A204.1 (cell line): ENCODE measurements around the gene ULK1.
"Not testable (repeated sequence)": the region's sequence is repeated elsewhere in the genome, so short reads cannot be mapped to it uniquely, and the experiment has no call there.

Experiments
- FAIRE-seq: peaks from 2 replicates; lab custom pipeline; 2012; peaks lifted over from hg19 to GRCh38; lab: Jason Lieb, UNC

ULK1 gene

DNA sequence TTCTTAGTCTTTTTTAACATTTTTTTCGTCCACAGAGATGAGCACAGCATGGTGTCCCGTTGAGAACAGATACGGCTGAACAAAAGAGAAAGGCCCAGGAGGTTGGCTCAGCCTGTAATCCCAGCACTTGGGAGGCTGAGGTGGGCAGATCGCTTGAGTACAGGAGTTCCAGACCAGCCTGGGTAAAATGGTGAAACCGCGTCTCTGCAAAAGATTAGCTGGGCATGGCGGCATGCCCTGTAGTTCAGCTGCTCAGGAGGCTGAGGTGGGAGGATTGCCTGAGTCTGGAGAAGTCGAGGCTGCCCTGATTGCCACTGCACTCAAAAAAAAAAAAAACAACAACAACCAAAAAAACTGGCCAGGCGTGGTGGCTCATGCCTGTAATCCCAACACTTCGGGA is 49.5 kb downstream of the ULK1 start:
- FAIRE-seq = no peak

DNA sequence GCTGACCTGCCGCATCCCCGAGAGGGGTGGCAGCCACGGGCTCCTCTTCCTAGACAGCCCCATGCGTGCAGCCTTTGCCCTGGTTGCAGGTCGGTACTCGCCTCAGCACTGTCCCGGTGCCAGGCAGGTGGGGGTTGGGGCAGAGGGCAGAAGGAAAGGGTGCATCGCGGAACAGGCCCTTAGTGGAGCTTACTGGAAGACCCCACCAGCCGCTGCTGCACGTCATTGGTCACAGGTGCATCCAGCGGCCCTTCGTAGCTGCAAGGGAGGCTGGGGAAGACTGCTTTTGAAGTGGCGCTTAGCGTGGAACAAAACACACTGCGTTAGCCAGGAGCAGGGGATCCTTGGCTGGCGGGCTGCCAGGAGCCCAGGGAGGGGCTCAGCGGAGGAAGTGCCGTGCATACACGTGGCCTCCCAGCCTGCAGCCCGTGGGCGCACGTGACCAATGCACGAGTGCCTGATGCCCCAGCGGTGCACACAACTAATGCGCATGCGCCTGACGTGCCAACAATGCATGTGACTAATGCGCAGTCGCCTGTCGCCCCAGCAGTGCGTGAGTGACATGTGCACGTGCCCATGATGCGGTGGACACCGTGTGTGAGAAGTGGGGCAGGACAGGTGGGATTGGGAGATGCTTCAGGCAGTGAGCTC is 50.3 kb downstream of the ULK1 start:
- no peak for FAIRE-seq

DNA sequence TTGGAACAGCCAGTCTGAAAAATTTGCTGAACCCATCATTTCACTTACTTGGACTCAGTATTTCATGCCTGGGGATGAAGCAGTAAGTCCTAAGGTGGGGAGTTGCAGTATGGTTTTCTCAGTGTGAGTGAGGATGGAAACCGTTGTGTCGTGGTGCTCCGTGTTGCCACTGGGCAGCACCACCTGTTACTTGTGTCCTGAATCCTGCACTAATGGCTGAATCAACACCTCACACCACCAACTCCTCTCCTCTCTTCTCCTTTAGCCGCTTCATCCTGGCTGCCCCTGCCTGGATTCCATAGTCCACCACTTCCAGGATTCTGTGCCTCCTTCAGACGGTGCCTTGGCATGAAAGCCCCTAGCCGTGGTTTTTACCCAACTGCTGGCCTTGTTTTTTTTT is 52.3 kb downstream of the ULK1 start:
- no peak for FAIRE-seq

DNA sequence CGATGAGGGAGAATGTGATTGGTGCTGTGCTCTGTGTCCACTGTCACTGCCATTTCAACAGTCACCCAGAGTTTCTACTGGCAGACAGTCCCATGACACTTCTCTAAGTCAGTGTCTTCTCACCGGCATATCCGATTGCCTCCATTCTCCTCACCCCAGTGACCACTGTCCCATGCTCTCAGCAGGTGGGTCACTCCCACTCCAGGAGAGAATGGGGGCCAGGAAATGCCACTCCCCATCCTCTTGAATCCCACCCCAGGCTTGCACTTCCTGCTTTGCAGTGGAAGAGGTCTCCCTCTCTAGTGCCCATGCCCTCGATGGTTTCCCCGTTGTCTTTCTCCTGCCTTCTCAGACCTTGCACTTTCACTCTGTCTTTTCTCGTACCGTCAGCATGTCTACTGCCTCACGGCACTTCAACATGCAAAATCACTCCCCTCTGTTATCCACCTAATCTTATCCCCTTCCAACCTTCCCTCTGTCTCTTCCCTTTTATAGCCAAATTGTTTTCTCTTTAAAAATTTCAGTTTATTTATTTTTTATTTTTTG is 53.1 kb downstream of the ULK1 start:
- no peak for FAIRE-seq

DNA sequence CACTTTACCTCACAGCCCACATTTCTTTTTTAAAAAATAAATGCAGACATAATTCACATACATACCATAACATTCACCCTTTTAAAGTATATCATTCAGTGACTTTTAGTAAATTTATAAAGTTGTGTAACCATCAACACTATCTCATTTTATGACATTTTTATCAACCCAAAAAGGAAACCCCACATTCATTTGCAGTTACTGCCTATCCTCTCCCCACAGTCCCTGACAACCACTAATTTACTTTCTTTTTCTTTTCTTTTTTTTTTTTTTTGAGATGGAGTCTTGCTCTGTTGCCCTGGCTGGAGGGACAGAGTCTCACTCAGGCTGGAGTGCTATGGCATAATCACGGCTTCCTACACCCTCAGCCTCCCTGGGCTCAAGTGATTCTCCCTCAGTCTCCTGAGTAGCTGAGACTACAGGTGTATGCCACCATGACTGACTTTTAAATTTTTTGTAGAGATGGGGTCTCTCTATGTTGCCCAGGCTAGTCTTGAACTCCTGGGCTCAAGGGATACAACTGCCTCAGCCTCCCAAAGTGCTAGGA is 53.8 kb downstream of the ULK1 start:
- FAIRE-seq = no peak

DNA sequence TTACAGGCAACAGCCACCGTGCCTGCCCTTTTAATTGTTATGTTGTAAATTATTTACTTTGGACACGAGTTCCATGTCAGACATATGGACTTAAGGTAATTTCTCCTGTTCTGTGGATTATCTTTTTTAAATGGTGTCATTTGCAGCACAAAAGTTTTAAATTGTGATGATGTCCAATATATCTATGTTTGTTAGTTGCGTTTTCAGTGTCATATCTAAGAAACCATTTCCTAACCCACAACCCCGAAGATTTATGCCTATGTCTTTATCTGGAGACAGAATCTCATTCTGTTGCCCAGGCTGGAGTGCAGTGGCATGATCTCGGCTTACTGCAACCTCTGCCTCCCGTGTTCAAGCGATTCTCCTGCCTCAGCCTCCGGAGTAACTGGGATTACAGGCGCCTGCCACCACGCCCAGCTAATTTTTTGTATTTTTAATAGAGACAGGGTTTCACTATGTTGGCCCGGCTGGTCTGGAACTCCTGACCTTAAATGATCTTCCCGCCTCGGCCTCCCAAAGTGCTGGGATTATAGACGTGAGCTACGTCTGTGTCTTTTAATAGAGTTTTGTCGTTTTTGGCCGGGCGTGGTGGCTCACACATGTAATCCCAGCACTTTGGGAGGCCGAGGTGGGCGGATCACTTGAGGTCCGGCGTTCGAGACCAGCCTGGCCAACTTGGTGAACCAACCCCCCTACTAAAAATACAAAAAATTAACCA is 54.5 kb downstream of the ULK1 start:
- FAIRE-seq = not testable (repeated sequence)

DNA sequence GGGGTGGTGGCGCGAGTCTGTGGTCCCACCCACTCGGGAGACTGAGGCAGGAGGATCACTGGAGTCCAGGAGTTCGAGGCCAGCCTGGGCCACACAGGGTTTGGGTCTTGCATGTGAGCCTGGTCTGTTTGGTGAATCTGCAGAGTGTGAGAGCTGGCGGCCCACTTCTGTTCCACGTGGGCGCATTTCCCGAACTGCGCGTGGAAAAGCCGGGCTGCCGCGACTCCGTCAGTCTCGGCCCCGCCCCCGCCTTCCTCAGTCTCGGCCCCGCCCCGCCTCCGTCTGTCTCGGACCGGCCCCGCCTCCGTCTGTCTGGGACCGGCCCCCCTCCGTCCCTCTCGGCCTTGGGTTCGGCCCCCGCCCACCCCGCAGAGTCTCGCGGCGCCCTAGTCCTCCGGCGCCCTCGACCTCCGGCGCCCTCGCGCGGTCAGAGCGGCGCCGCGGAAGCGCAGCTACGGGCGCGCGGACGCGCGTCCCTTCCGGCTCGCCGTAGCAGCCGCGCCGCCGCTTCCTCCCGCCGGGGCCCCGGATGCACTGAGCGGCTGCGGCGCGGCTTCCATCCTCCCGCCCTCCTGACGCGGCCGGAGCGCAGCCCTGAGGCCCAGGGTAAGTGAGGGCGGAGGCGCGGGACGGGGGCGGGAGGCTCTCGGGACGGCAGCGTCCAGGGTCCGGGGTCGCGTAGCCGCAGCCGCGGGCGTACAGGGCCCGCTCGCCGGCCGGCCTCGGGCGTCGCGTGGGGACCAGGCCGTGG is 55.2 kb downstream of the ULK1 start, which contains the start of gene EP400:
EP400 (plus strand) TSS at position 512 of the 751 bp plus-strand sequence. CDS start 10,678 bp downstream, outside the sequence.
- no peak for FAIRE-seq

DNA sequence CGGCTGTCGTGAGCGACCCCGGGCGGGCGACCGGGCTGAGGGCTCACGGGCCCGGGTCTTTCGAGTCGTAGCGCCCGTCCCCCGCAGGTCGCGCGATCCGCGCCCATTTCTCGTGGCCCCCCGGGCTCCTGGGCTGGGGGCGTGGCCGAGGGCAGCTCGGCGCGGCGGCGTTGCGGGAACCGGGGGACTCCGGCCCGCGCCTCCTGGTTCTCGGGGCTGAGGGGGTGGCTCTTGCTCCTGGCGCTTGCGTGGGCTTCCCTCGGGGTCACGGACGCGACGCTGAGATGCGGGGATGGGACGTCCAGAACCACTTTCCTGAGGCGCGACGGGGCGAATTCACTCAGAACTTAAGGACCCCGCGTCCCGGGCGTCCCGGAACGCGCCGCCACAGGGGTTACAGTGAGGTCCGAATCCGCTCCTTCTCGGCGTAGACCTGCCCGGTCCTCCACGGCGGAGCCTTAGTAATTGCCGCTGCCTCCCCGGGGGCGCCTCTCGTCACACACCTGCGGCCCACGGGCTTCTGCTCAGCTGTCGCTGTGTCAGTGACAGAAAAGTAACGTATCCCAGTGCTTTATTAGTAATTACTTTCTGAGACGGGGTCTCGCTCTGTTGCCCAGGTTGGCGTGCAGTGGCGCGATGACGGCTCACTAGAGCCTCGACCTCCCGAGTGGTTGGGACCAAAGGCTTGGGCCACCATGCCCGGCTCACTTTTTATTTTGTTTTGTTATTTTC is 55.9 kb downstream of the ULK1 start:
- no peak for FAIRE-seq

DNA sequence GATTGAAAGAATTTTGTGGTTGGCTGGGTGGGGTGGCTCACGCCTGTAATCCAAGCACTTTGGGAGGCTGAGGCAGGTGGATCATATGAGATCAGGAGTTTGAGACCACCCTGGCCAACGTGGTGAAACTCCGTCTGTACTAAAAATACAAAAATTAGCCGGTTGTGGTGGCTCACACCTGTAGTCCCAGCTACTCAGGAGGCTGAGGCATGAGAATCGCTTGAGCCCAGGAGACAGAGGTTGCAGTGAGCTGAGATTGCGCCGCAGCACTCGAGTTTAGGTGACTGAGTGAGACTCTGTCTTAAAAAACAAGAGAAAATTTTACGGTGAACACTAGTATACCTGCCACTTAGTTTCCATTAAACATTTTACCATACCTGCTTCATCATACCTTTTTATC is 59.4 kb downstream of the ULK1 start:
- FAIRE-seq = not testable (repeated sequence)

DNA sequence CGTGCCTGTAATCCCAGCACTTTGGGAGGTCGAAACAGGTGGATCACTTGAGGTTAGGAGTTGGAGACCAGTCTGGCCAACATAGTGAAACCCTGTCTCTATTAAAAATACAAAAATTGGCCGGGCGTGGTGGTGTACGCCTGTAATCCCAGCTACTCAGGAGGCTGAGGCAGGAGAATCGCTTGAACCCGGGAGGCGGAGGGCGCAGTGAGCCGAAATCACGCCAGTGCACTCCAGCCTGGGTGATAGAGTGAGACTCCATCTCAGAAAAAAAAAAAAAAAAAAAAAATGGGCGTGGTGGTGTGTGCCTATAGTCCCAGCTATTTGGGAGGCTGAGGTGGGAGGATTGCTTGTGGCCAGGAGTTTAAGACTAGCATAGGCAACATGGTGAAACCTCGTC is 60.0 kb downstream of the ULK1 start:
- FAIRE-seq = not testable (repeated sequence)

DNA sequence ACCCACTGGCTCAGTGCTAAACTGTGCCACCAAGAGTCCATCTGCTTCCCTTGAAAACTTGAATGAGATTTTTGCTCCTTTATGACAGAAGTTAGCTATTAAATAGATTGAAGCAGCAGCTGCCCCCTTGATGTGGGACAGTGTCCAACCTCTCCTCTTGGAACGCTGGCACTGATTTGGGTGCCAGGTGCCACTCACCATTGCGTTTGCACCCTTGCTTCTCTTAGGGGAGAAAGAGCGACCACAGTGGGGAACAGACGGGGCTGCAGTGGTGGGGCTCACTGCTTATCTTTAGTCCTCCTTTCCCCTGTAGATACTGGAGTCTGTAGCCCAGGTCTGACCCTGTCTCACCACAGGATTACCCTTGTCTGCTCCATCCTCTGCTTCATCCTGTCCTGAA is 64.7 kb downstream of the ULK1 start:
- no peak for FAIRE-seq

DNA sequence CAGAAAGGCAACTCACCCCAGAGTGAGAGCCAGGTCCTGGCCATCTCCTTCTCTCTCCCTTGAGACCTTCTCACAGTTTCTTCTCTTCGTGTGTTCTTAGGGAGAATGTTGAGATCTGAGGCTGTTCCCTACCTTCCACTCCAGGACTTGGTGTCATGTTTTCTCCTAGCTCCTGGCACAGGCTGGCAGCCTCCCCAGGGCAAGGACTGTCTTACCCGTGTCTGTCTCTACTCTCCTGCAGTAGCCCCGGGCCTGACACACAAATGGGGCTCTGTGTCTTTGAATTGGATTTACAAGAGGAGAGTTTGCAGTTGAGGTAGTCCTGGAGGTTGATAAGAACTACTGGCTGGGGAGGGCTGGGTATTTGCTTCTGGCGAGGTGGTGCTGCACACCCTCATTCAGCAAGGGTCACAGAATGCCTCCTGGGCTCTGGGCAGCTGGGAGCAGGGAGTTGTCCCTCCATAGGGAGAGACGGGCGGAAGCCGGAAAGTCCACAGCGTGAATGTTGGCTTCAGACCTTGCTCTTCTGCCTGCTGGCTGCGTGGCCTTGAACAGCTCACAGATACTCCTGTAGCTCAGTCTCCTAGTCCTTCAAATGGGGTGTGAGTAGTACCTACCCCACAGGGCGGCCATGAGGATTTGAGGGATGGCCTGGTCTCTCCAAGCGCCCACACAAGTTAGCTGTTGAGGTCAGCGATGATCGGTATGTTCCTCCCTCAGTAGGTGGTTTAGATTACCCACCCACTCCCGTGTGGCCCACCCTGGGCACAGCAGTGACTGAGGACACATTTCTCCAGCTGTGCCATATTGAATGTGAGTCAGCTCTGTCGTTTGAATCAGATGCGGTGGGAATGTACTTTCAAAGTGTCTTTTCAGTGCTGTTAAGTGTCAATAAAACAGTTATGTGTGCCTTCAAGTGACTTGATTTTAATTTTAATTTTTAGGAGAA is 65.5 kb downstream of the ULK1 start:
- FAIRE-seq = no peak

DNA sequence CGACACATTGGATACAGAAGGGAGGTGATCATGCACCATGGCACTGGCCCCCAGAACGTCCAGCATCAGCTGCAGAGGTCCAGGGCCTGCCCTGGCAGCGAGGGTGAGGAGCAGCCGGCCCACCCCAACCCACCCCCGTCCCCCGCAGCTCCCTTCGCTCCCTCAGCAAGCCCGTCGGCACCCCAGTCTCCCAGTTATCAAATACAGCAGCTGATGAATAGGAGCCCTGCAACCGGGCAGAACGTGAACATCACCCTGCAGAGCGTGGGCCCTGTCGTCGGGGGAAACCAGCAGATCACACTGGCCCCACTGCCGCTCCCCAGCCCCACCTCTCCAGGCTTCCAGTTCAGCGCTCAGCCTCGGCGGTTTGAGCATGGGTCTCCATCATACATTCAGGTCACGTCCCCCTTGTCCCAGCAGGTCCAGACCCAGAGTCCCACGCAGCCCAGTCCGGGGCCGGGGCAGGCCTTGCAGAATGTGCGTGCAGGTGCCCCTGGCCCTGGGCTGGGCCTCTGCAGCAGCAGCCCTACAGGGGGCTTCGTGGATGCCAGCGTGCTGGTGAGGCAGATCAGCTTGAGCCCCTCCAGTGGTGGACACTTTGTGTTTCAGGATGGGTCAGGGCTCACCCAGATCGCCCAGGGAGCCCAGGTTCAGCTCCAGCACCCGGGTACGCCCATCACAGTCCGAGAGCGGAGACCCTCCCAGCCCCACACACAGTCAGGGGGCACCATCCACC is 66.3 kb downstream of the ULK1 start:
- not testable (repeated sequence) for FAIRE-seq

DNA sequence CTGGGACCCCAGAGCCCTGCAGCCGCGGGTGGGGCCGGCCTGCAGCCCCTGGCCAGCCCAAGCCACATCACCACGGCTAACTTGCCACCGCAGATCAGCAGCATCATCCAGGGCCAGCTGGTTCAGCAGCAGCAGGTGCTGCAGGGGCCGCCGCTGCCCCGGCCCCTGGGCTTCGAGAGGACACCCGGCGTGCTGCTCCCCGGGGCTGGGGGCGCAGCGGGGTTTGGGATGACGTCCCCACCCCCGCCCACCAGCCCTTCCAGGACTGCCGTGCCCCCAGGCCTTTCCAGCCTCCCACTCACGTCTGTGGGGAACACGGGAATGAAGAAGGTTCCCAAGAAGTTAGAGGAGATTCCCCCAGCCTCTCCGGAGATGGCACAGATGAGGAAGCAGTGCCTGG is 66.9 kb downstream of the ULK1 start:
- FAIRE-seq = not testable (repeated sequence)

DNA sequence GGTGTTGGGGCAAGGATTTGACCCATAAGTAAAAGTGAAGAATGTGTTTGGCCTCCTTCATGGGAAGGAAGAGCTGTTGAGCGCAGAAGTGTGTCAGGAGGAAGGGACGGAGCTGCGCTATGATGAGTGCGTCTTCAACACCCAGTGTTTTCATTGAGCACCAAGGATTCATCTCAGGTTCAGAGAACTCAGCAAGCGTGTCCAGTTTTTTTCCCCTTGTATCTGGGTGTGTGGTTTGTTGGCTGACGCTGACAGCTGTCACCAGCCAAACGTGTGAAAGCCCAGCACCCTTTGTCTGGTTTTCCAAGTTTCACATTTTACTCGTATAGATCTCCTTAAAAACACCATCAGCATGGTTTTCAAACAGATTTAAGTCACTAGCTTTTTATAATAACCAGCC is 67.6 kb downstream of the ULK1 start:
- no peak for FAIRE-seq

DNA sequence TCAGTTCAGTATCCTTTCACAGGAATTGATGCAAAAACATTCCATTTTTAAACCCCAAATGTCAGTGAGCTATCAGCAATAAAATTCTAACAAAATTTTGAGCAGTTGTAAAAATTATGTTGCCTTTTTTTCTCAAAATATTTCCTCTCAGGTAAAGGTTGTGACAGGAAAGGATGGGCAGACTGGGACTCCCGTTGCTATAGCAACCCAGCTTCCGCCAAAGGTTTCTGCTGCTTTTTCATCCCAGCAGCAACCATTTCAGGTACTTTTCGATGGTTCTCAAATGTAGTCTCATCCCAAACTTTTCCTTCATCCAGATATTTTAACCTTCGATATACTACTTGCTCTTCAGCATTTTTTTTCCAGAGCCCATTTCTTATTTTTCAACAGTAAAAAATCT is 69.0 kb downstream of the ULK1 start:
- no peak for FAIRE-seq

DNA sequence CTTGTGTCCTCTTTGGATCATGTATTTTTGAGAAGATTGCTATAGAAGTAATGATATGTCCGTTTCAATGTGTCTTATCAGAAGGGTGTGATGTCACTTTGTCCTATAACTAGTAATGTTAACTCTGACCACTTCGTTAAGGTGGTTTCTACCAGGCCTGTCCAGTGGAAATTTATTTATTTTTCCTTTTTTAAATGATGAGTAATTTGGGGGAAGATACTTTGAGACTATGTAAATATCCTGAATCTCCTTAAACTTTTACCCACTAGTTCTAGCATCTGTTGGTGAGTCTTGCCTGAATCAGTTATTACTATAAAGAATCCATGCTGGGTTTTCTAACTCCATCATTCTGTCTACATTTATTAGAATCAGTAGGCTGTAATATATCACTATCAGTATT is 70.7 kb downstream of the ULK1 start:
- no peak for FAIRE-seq

DNA sequence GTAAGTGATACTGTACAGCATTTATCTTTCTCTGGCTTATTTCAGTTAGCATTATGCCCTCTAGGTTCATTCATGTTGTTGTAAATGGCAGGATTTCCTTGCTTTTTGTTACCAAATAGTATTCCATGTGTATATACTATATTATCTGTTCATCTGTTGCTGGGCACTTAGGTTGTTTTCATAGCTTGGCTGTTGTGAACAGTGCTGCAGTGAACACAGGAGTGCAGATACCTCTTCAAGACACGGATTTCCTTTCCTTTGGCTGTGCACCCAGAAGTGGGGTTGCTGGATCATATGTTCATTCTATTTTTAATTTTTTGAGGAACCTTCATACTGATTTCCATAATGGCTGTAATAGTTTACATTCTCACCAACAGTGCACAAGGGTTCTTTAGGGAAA is 76.8 kb downstream of the ULK1 start:
- FAIRE-seq = no peak
